Trophoblast cell (in vitro differentiated cells and primary cell): ENCODE data around the gene ASZ1.
A peak's percentile ranks its signal among the peaks of the same experiment; 100 is the strongest.

Source experiments
- DNase-seq, 2 donors: peaks; one replicate each; pipeline ENCODE4 v3.0.0-alpha.2; 2016
- H2AFZ ChIP-seq: 2 replicates; pipeline ENCODE4 v1.6.1; 2013; ENCODE audit warnings: low read length, moderate library complexity, mild to moderate bottlenecking; ENCODE audit not compliant: insufficient read depth, poor library complexity
- H2AK5ac ChIP-seq: 2 replicates; pipeline ENCODE4 v1.6.1; 2013; ENCODE audit warnings: mild to moderate bottlenecking, low read length
- H2BK120ac ChIP-seq: 2 replicates; pipeline ENCODE4 v1.6.1; 2013; ENCODE audit warnings: low read length, mild to moderate bottlenecking, moderate library complexity; ENCODE audit not compliant: insufficient read depth, poor library complexity
- H2BK12ac ChIP-seq: 2 replicates; pipeline ENCODE4 v1.6.1; 2013; ENCODE audit warnings: mild to moderate bottlenecking, low read length, moderate library complexity
- H2BK5ac ChIP-seq: 2 replicates; pipeline ENCODE4 v1.6.1; 2013; ENCODE audit warnings: low read length, low read depth, moderate library complexity, mild to moderate bottlenecking; ENCODE audit not compliant: poor library complexity
- H3K14ac ChIP-seq: 2 replicates; pipeline ENCODE4 v1.6.1; 2013; ENCODE audit warnings: mild to moderate bottlenecking, low read length
- H3K18ac ChIP-seq: 2 replicates; pipeline ENCODE4 v1.6.1; 2013; ENCODE audit warnings: mild to moderate bottlenecking, low read length
- H3K23ac ChIP-seq: 2 replicates; pipeline ENCODE4 v1.6.1; 2013; ENCODE audit warnings: low read length
- H3K27ac ChIP-seq: 2 replicates; pipeline ENCODE4 v1.5.1; 2013; ENCODE audit warnings: low read depth, mild to moderate bottlenecking, inconsistent platforms, low read length, moderate library complexity
- H3K27me3 ChIP-seq: 2 replicates; pipeline ENCODE4 v1.6.1; 2013; ENCODE audit warnings: inconsistent platforms, mild to moderate bottlenecking, low read length, moderate library complexity; ENCODE audit not compliant: insufficient read depth
- H3K36me3 ChIP-seq, 2 experiments: 1 replicate in 1 of 2; 2 replicates in 1 of 2; pipeline ENCODE4 v1.6.1; 2013; ENCODE audit warnings: low read length in 2 of 2, mild to moderate bottlenecking in 2 of 2, moderate library complexity in 1 of 2; ENCODE audit not compliant: insufficient read depth in 2 of 2, control insufficient read depth in 1 of 2
- H3K4ac ChIP-seq: 2 replicates; pipeline ENCODE4 v1.6.1; 2013; ENCODE audit warnings: low read depth, mild to moderate bottlenecking, low read length, moderate library complexity
- H3K4me1 ChIP-seq, 2 experiments: 1 replicate in 1 of 2; 2 replicates in 1 of 2; pipeline ENCODE4 v1.6.1; 2013; ENCODE audit warnings: low read length in 2 of 2, mild to moderate bottlenecking in 2 of 2, moderate library complexity in 1 of 2; ENCODE audit not compliant: insufficient read depth in 2 of 2, control insufficient read depth in 1 of 2
- H3K4me2 ChIP-seq: 2 replicates; pipeline ENCODE4 v1.6.1; 2013; ENCODE audit warnings: inconsistent platforms, mild to moderate bottlenecking, low read length, moderate library complexity
- H3K4me3 ChIP-seq: 2 replicates; pipeline ENCODE4 v1.5.1; 2013; ENCODE audit warnings: mild to moderate bottlenecking, low read depth, low read length, inconsistent platforms
- H3K79me1 ChIP-seq: one replicate; pipeline ENCODE4 v1.6.1; 2013; ENCODE audit warnings: low read length
- H3K79me2 ChIP-seq: 2 replicates; pipeline ENCODE4 v1.6.1; 2013; ENCODE audit warnings: low read length, mild to moderate bottlenecking; ENCODE audit not compliant: control insufficient read depth, insufficient read depth, poor library complexity
- H3K9ac ChIP-seq: 2 replicates; pipeline ENCODE4 v1.6.1; 2013; ENCODE audit warnings: mild to moderate bottlenecking, low read length
- H3K9me3 ChIP-seq: 2 replicates; pipeline ENCODE4 v1.6.1; 2013; ENCODE audit warnings: low read depth, mild to moderate bottlenecking, control low read depth, inconsistent platforms, low read length; ENCODE audit not compliant: insufficient read depth
- H4K12ac ChIP-seq: 2 replicates; pipeline ENCODE4 v1.6.1; 2013; ENCODE audit warnings: low read depth, mild to moderate bottlenecking, low read length, moderate library complexity
- H4K8ac ChIP-seq: 2 replicates; pipeline ENCODE4 v1.6.1; 2013; ENCODE audit warnings: low read depth, mild to moderate bottlenecking, low read length, moderate library complexity
- H4K91ac ChIP-seq: one replicate; pipeline ENCODE4 v1.6.1; 2013; ENCODE audit warnings: low read depth, mild to moderate bottlenecking, low read length, moderate library complexity
- WGBS: extraction: QIAGEN DNeasy Blood & Tissue Kit; methylation state at CpG from one replicate; pipeline ENCODE4 v1.1.7; 2013; ENCODE audit warnings: missing lambda C conversion rate; ENCODE audit not compliant: insufficient read length, insufficient coverage; ENCODE audit errors: extremely low coverage; 5-methylcytosine and 5-hydroxymethylcytosine counted together

Gene ASZ1

DNA sequence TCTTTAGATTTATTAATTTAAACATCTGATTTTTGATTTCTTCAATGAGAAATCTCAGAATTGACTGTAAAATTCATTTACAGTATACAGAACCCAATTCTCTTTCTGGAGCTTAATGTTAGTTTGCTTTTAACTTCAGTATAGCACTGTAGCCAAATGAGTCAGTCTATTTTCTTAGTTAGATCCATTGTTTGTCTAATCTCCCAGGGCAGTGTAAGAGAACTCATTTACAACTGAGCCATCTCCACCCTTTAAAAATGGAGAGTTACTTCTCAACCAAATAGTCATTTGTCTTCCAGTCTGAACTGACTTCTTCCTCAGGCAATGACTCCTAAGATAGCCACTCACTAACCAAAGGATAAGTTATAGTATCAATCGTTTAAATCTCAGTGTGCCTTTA, 101.5 kb downstream of the ASZ1 start:
- no CpG with 5 or more reads among the region's 1 CpG for WGBS
- Histone ChIP-seq H4K12ac (no peak overlapping the region), H2BK120ac (no peak overlapping the region), H3K4me1 (peaks cover 16 to 21% of the 10 kb centered on the region in 2 experiments), H2BK5ac (no peak overlapping the region), H4K91ac (no peak overlapping the region), H3K14ac (no peak overlapping the region), H3K23ac (no peak overlapping the region), H3K4me2 (no peak overlapping the region), H3K9ac (no peak overlapping the region), H3K79me1 (peaks cover 2% of the 10 kb centered on the region), H3K4me3 (no peak overlapping the region), H3K18ac (no peak overlapping the region), H4K8ac (no peak overlapping the region), H3K79me2 (no peaks in the 10 kb centered on the region), H3K27ac (no peak overlapping the region), H3K9me3 (no peaks in the 10 kb centered on the region), H2BK12ac (no peak overlapping the region), H2AK5ac (no peak overlapping the region), H3K4ac (no peak overlapping the region), H2AFZ (no peak overlapping the region), H3K27me3 (peaks cover 28% of the 10 kb centered on the region), H3K36me3 (no peaks in the 10 kb centered on the region)
- DNase-seq = no peak

GRCh38 chr7:117324960-117325359, 102.3 kb downstream of the ASZ1 start:
- Histone ChIP-seq H4K12ac (no peak overlapping the region), H3K79me2 (no peaks in the 10 kb centered on the region), H4K8ac (no peak overlapping the region), H3K36me3 (no peaks in the 10 kb centered on the region), H4K91ac (no peak overlapping the region), H3K9ac (no peak overlapping the region), H3K4me1 (peaks cover 16 to 21% of the 10 kb centered on the region in 2 experiments), H3K4ac (no peak overlapping the region), H3K27me3 (peaks cover 32% of the 10 kb centered on the region), H3K4me3 (no peak overlapping the region), H2BK12ac (no peak overlapping the region), H3K23ac (no peak overlapping the region), H2BK5ac (no peak overlapping the region), H2AK5ac (no peak overlapping the region), H2AFZ (no peak overlapping the region), H3K27ac (no peak overlapping the region), H3K79me1 (peaks cover 2% of the 10 kb centered on the region), H3K14ac (no peak overlapping the region), H3K9me3 (peaks cover 2% of the 10 kb centered on the region), H3K4me2 (no peak overlapping the region), H2BK120ac (no peak overlapping the region), H3K18ac (no peak overlapping the region)
- WGBS = no CpG with 5 or more reads among the region's 4 CpGs
- no peak for DNase-seq

DNA sequence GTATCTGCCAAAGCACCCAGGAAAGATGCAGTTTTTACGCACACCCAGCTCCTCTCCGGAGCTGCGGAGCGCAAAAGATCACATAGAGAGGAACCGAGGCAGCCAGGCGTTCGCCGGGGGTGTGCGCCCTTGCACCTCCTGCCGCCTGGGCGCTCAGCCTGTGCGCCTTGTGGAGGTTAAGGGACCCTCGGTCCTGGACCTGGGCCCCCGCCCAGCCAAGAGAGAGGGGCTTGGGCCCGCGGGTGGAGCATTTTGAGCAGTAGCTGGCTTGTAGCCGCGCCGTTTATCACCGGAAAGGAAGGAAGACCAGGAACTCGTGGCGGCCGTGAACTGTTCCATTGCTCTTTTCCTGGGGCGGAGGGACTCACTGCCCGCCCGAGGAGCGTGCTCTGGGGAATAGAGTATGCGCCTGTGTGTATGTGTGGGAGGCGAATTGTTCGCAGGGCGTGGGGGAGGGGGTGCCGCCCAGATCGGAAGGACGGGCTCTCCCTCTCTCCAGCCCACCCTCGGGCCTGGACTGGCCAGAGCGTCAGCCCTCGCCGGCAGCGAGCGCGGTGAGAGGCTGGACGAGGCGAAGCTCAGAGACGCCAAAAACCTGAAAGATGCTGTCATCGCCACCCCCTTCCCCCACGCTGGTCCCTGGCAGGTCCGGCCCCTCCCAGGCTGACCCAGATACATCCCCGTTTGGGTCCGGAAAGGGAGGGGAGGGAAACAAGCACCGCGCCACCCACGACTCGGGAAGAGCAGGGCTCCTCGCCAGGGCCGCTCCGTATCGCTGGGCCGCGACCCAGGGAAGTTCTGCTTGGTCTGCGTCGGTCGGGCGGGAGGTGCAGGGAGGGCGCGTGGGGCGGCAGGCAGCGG, 103.2 kb downstream of the ASZ1 start:
- peak overlapping the region; percentile 55 for H3K4me3 ChIP-seq
- H2BK120ac ChIP-seq = no peak overlapping the region
- no peak overlapping the region for H2AK5ac ChIP-seq
- H3K18ac ChIP-seq = no peak overlapping the region
- peak overlapping the region; percentile 10 for H3K9ac ChIP-seq
- no CpG with 5 or more reads among the region's 67 CpGs for WGBS
- no peak for DNase-seq
- H3K4ac ChIP-seq = no peak overlapping the region
- H3K9me3 ChIP-seq = peaks cover 2% of the 10 kb centered on the region
- no peak overlapping the region for H4K12ac ChIP-seq
- peak overlapping the region; percentile 14 for H2AFZ ChIP-seq
- H3K4me1 ChIP-seq = peaks cover 16 to 21% of the 10 kb centered on the region in 2 experiments
- H4K8ac ChIP-seq = no peak overlapping the region
- H3K27ac ChIP-seq = no peak overlapping the region
- no peaks in the 10 kb centered on the region for H3K79me2 ChIP-seq
- peaks cover 2% of the 10 kb centered on the region for H3K79me1 ChIP-seq
- no peak overlapping the region for H3K14ac ChIP-seq
- no peak overlapping the region for H2BK12ac ChIP-seq
- H4K91ac ChIP-seq = no peak overlapping the region
- H2BK5ac ChIP-seq = no peak overlapping the region
- H3K36me3 ChIP-seq = no peaks in the 10 kb centered on the region
- H3K23ac ChIP-seq = no peak overlapping the region
- peaks cover 32% of the 10 kb centered on the region for H3K27me3 ChIP-seq
- H3K4me2 ChIP-seq = peak overlapping the region; percentile 87

GRCh38 chr7:117323305-117323850, 103.9 kb downstream of the ASZ1 start:
- no peak for DNase-seq
- no peak overlapping the region for H2BK12ac ChIP-seq

More at GRCh38 chr7:117323305-117323850, 103.9 kb downstream of the ASZ1 start:
- Histone ChIP-seq H3K4me2 (peak overlapping the region; percentile 87), H2AFZ (peak overlapping the region; percentile 59), H3K4me3 (peak overlapping the region; percentile 66), H4K8ac (no peak overlapping the region), H3K9ac (peak overlapping the region; percentile 10), H3K9me3 (peaks cover 2% of the 10 kb centered on the region), H3K79me2 (no peaks in the 10 kb centered on the region), H3K14ac (no peak overlapping the region), H3K27me3 (peaks cover 32% of the 10 kb centered on the region), H3K36me3 (no peaks in the 10 kb centered on the region), H3K4me1 (peaks cover 16 to 21% of the 10 kb centered on the region in 2 experiments), H2BK120ac (no peak overlapping the region), H3K27ac (no peak overlapping the region), H4K91ac (no peak overlapping the region), H2BK5ac (no peak overlapping the region), H3K4ac (no peak overlapping the region), H3K18ac (no peak overlapping the region), H3K23ac (no peak overlapping the region), H2AK5ac (no peak overlapping the region), H4K12ac (no peak overlapping the region), H3K79me1 (peaks cover 2% of the 10 kb centered on the region)
- WGBS = no CpG with 5 or more reads among the region's 25 CpGs
